ENCODE results near the gene ARPC1A.
"Not testable (repeated sequence)": the region's sequence is repeated elsewhere in the genome, so short reads cannot be mapped to it uniquely, and the experiment has no call there.

The ARPC1A gene

DNA sequence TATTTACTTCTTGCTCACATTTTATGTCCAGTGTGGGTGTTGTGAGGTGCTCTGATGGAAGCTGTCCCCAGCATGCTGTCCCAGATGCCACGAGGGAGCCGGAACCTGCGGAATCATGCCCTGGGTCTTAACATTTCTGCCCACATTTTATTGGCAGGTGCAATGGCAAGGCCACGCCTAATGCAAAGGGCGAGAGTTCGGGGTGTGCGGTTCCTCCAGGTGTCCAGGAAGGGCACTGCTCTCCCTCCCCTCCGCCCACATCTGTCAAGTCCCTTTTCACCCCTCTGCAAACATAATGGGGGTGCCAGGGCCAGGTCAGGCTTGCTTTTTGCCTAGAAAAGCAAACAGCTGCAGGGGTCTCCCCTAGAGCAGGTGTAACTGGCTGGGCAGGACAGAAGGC, 66.3 kb downstream of the ARPC1A start:
- no peak for DNase-seq

DNA sequence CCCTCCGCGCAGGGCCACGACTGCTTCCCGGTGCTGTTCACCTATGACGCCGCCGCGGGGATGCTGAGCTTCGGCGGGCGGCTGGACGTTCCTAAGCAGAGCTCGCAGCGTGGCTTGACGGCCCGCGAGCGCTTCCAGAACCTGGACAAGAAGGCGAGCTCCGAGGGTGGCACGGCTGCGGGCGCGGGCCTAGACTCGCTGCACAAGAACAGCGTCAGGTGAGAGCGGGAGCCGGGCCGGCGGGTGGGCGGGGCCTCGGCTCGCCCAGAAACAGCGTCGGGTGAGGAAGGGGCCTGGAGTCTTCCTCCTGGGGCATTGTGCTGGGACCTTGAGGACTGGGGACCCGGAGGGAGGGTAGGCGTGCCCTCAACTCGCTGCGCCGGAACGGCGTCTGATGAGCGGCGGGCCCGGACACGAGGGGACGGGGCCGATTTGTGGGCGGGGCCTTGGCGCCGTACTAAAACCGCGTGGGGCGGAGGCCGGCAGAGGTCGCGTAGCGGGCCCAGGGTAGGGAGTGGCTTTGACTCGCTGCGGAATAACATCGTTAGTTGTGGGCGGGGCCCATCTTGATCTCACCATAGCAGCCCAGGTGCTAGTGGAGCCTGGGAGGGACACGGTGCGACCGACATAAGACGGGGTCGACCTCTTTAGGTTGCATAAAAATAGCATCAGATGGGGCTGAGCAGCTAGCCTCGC, 67.1 kb downstream of the ARPC1A start:
- peak; percentile 90 for DNase-seq

DNA sequence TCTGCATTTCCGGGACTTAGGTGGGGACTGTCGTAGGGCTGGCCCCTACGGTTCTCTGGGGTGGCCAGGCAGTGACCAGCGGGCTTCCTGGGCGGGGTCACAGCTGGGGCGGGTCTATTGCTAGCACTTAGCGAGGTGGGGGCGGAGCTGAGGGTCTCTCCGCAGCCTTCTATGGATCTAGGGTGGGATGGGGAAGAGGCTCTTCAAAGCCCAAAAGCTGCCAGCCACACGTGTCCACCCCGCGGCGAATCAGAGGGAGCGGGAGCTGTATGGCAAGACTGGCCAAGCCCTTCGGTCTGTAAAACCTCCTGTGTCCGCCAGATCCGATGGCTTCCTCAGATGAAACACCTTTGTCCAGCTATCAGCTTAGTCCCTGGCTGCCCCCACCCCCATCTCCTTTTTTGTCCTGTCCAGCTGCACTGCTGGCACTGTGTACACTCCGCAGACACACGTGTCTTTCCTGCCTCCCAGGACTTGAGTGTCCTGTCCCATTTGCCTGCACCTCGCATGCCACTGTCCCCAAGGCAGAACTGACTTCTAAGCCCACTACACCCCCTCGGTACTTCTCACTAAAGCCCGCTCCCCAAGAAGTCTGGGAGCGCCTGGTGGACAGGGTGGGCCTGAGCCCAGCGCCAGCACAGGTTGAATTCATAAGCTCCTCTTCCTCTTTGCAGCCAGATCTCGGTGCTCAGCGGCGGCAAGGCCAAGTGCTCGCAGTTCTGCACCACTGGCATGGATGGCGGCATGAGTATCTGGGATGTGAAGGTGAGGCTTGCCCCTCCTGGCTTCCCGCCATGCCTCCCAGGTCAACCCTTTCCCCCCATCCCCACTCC, 67.9 kb downstream of the ARPC1A start:
- no peak for DNase-seq

DNA sequence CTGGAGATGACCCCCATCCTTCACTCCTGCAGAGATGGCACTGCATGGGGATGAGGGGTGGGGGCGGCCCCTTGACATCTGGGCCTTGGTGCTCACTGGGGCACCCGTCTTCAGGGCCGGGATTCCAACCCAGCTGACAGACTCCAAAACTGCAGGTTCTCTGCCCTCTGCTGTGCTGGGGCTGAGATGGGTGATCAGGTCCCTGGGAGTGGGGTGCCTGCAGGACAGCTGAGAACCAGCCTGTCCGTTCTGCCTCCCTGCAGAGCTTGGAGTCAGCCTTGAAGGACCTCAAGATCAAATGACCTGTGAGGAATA, 68.4 kb downstream of the ARPC1A start:
- DNase-seq, result no peak

DNA sequence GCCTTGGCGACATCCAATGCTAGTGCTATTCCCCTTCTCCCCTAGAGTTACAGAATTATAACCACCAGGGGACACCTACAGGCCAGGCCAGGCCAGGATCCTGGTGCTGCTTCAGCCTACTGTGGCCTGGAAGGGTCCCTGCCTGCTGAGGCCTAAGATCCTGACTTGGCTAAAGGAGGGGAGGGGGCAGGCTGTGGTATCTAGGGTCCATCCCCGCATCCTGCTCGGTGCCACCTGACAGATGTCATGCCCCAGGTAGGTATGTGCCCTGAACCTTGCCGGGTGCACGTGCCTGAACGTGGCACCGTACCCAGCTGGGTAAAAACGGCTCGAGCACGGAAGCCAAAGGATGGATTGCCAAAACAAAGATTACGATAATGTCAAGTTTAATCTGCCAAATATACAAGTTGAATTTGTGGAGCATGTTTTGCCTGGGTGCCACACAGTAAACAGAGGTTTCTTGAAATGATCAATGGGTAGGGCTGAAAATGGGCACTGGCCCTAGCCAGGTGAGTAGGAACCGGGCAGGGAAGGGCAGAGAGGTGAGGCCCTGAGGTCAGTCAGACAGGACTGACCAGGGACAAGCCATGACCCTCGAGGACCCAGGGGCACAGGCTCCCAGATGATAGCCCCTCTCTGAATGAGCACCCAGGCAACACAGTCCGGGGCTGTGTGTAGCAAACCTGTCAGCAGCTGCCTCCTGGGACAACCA, 70.1 kb downstream of the ARPC1A start:
- no peak for DNase-seq

DNA sequence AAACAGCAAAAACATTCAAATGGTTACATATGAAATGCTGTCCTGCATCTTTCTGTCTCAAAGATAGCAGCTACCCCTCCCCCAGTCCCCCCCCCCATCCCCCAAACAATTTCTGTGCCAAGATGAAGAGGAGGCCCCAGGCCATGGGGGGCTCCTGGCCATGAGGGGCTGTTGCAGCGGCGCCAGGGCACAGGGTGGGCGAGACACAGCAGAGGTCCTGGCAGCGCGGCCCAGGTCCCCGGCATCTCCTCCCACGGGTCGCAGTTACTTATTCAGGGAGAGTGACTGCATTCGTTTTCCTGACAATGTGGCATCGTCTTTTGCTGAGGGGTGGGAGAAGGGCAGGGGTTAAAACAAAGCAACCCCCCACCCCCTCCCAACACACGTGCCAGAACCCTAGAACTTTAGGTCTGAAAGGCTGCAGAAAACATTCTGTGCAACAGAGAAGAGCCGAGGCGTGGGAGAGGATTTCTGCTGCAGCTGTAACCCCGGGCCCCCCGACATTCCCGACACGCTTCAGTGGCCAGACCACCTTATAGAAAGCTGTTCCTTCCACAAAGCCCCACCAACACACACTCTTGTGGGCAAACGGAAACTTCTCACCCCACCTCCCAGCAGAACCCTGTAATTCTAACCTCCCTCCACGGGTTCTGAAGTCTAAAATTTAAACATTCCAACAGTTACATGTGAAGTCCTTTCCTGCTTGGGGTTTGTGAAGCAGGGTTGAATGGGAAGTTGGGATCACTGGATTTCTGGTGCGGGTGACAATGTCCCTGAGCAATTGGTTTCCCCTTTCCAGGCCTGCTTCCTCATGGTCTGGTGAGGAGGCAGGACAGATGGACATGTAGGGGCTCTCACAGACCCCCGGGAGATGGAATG, 71.0 kb downstream of the ARPC1A start:
- no peak for DNase-seq

DNA sequence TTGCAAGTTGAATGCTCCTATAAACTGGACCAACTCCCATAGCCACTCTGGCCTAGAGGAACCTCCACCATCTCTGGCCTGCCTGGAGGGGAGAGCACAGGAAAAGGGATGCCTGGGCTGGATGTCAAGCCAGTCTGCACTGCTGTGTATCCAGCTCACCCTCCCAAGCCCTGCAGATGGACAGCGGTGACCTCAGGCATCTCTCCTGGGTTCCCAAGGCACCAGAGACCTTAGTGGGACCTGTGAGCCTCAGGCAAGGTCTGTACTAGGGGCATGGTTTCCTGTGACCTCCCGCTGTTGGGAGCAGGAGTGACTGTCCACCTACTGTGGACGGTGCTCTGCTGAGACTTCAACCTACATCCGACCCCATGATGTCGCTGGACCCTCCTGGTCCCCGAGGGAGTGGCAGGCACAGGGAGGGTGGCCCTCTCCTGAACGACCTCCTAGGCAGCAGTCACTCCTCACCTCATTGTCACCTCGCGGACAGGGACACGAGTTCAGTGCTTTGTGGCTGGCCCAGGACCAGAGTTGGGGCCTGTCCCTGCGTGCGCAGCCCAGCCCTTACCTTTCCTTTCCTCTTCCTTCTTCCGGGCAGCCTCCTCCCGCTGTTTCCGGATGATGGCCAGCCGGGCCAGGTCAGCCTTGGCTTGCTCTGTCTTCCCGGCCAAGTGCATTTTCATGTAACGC, 71.7 kb downstream of the ARPC1A start:
- no peak for DNase-seq

DNA sequence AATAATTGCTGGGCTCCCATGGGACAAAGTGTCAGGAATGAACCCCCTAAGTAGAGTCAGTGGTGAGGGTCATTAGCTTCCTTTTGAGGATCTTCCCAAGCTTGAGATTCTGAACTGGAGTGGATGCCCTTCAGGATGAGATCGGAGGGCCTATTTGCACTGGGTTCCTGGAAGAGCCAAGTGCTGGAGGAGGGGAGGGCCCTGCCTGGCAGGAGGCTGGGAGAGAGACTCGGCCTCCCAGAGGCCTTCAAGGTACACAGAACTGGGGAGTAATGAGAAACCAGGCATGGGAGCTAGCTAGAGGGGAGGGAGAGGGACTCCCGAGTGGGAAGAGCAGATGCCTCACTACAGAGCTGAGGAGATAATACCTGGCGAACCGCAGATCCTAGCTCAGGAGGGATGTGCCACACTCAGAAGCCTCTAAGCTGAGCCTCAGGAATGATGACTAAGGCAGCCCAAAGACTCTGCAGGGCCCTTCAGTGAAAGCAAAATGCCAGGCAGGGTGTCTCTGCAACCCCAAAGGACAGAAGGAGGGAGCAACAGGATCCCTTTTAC, 73.3 kb downstream of the ARPC1A start:
- DNase-seq, result no peak

DNA sequence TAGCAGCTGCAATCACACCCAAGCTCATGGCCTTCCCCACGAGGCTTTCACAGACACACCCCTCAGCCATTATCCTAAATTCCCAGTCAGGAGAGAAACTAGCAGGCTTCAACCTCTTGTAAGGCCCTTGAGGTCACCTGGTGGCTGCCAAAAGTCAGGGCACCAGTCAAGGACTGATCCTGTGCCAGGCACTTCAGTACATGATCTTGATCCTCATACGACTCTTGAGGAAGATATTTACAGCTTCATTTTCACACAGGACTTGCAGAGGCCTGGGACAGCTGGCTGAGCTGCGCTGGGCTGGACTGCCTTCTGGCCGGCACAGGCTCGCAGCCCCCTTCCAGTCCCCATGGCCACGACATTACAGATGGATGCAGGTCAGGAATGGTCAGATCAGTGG, 73.9 kb downstream of the ARPC1A start:
- DNase-seq, result no peak

DNA sequence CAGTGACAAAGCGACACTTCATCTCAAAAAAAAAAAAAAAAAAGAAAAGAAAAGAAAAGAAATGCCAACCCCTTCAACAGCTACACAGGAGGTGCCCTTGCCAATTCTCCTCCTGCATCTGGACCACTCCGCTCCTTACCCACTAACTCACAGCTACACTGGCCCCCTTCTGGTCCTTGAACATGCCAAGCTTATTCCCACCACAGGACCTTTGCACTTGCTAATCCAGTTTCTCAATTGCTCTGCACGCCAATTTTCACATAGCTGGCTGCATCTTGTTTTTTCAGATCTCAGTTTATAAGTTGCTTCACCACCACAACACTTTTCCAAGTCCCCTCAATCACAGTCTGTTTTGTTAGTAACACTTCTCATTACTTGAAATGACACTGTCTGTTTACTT, 77.2 kb downstream of the ARPC1A start:
- DNase-seq, result no peak

DNA sequence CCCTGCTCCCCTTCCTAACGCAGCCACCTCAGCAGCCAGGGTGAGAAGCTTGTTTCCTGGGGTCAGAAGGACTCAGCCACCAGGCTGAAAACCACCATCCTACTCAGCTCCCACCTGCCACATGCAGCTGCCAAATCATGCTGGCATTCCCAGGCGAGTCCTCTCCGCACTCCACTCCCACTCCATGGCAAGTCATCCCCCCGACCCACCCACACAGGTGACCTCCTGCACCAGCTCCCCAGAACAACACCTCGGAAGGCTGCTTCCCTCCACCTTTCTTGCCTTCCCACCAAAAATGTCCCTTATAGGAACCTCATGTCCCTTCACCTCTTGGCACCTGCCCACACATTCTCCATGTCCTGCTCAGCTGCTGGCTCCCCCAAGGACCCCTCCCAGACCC, 78.1 kb downstream of the ARPC1A start:
- DNase-seq, result no peak

DNA sequence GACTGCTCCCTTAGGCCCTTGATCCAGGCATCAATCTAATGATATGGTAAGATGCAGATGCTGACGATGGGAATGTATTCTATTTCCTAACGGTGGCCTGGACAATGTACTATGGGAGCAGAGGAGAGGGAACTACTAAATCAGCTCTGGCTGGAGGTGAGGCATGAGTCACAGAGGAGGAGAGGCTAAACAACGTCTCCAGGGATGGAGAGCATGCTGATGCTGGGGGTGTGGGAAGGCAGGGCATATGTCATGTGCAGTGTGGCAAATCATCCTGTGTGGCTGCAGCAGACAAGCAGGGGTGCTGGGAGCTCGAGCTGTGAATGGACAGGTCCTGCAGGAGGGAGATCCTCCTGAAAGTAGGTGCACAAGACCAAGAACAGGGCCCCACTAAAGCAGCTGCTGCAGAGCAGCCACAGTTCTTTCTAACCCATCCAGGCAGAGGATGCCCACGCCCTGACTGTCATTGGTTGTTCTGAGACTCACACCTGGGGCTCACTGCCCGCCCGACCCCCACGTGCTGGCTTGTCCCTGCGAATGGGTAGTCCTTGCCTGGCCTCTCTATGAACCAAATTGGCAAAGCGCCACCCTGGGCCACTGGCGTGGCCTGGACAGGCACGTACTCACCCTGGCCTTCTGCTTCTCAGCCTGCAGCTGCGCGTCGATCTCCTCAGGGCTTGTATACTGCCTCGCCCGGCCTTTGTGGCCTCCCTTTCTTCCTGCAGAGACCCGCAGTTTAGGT, 78.7 kb downstream of the ARPC1A start:
- no peak for DNase-seq

DNA sequence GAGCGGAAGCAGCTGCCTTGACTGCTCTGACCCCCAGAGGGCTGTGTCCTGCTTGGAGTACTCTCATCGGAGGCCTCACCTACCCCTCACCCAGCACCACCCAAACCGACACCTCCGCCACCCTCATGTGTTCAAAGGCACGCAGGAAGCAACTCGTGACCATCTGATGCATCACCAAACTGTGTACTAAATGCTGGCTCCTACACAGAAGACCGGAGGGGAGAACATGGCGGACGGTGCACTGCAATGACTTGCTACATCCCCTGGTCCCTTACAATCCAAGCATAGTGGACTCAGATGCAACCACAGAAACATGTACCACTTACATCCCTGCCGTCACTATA, 79.3 kb downstream of the ARPC1A start:
- no peak for DNase-seq

DNA sequence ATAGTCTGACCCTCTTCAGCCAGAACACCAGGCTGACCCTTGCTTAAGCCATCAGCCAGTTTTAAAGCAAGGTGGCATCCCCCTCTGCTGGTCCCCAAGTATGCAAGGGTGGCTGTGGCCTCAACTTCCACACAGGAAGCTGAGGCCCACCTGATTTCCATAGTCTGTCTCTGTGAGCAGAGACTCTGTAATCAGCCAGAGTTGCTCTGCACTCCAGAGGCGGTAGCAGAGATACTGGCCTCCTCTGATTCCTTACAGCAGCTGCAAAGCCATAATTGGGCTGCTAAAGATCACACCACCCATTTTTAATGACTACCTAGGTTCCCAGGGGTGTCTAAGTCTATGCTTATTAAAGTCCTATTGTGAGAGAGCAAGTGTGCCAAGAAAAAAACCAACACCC, 80.9 kb downstream of the ARPC1A start:
- no peak for DNase-seq

DNA sequence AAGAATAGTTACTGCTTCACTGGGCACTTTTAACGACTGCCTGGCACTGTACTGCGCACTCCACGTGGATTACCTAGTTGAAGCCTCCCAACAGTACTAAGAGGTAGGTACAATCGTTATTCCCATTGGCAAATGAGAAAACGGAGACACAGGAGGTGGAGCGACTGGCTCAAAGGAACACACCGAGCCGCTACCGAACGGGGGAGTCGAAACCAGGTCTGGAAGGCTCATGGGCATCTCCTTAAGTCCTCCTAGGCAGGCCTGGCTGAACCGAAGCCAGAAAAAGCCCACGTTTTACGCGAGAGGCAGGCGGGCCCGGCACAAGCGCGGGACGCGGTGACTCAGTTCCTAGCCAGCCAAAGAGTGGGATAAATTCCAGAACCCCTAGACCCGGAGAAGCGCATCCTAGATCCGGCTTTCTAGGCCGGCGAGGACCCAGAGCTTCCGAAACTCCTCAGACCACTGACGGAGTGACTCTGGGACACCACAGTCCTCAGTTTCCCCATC, 82.2 kb downstream of the ARPC1A start:
- DNase-seq, result no peak

DNA sequence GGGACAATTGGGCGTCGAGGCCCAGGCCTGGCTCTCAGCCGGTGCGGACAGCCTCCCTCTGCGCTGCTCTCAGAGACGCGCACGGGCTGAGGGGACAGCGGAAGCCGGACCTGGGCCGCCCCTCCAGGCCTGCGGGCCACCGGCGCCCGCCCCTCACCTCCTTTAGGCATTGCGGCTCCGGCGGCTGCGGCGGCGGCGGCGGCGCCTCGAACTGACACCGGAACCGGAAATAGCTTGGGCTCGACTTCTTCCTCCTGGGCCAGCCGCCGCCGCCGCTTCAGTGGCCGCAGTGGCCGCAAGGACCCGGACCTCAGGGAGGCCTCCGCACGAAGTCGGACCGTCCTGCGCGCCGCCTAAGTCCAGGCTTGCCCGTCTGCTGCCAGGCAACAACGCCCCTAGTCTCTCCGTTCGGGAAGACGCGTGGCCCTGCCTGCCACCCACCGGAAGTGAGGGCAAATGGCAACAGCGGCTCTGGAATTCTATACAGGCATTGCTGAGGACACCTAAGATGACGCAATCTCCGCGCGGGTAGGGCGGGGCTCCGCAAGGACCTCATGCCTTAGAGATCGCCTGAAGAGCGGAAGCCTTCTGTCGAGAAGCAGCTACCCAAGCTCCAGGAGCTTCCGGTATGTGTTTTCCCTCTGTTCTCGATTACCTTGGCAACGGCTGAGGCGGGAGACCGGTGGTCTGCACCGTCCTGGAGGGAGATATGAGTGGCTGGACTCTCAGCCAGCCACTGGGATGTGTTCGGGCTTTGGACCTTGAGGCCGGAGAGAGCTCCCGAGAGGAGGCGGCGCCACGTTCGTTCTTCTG, 82.9 kb downstream of the ARPC1A start, which contains the start of the genes BUD31 and PDAP1:
Gene BUD31, plus strand, starts transcription at position 591 of the 813 bp plus-strand sequence. CDS start 2,124 bp downstream, outside the sequence.
Gene PDAP1, minus strand, starts transcription at position 219 of the 813 bp plus-strand sequence. Its CDS starts 49 bp downstream, at position 170.
- peak; percentile 99 for DNase-seq

DNA sequence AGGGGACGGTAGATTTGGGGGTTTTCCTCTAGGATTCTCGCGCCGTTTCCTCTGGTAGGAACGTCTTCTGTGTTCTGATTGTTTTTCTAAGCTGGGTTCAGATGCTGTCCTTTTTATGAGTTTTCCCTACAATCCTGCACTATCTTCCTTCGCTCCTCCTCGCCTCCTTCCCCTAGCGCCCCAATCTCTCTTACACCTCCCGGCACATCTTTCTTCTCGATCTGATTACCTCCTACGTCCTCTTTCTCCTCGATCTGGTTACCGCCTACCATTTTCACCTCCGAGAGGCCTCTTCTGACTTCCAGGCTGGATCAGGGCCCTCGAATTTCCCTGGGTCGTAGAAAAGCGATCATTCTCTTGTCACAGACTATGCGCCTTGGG, 83.5 kb downstream of the ARPC1A start:
- DNase-seq, result peak; percentile 67

DNA sequence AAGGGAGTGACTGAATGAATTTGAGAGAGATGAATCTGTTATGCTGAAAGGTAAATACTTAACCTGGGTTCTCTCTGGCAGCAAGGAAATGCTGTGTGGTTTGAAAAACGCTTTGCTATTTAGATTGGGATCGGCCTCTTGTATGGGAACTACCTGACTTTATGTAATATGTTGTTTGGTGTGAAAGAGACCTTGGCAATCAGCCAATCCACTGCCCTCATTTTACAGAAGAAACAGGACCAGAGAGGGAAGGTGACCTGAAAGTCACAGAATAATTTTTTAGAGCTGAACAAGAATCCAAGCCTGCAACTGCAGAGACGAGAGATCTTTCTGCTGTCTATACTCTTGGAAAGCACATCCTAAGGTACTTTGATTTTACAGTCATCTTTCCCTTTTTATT, 84.1 kb downstream of the ARPC1A start:
- no peak for DNase-seq

DNA sequence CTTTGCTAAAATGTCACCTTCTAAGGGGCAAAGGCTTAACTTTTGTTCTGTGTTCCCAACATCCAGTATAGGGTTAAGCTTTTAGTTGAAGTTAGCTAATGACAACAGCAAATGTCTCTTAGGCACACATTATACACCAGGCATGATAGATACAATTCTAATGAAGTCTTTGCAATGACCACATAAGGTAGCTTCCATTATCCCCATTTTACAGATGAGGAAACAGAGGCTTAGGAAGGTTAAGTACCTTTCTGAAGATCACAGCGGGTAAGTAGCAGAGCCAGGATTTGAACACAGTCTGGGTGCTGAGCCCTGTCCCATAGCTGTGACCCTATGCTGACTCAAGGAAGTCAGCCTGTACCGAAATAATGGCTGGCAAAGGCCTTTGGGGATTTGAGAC, 84.9 kb downstream of the ARPC1A start:
- no peak for DNase-seq

DNA sequence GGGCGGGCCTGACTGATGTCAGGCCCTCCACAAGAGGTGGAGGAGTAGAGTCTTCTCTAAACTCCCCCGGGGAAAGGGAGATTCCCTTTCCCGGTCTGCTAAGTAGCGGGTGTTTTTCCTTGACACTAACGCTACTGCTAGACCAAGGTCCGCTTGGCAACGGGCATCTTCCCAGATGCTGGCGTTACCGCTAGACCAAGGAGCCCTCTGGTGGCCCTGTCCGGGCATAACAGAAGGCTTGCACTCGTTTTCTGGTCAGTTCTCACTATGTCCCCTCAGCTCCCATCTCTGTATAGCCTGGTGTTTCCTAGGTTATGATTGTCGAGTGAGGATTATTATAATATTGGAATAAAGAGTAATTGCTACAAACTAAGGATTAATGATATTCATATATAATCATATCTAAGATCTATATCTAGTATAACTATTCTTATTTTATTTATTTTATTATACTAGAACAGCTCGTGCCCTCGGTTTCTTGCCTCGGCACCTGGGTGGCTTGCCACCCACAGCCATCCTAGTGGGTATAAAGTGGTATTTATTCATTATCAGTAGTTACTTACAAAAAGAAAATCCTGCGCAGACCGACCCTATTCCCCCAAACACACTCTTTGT, 89.9 kb downstream of the ARPC1A start:
- DNase-seq, result not testable (repeated sequence)

Data from activated CD8-positive, alpha-beta memory T cell treated with anti-CD3 and anti-CD28 coated beads for 24 hours (primary cell).